Psoas muscle (tissue), 8 donors: Measurements from ENCODE around the gene COPE. TPM values are rescaled to one million over a fixed set of nuclear protein-coding genes. Genes with fewer than 3 reads are reported as not detected.

ENCODE experiments used
- ATAC-seq, 4 donors: fragments of 200-7000 bp; cut with Tn5 transposase; one replicate each; pipeline ENCODE4 v1.9.1; 2020; ENCODE audit warnings: moderate library complexity in 3 of 4, mild to moderate bottlenecking in 2 of 4
- DNase-seq, 2 donors: peaks; one replicate each; pipeline ENCODE4 v3.0.0-alpha.2; 2020
- H3K27ac ChIP-seq: fragments of 200-600 bp; one replicate; pipeline ENCODE4 v1.8.0; 2022
- H3K27me3 ChIP-seq, 3 donors: fragments of 200-600 bp in 1 of 3; one replicate each; pipeline versions ENCODE4 v1.6.1 to v1.8.0; 2013 to 2022; ENCODE audit warnings: low read length in 2 of 3, mild to moderate bottlenecking in 2 of 3, moderate library complexity in 1 of 3; ENCODE audit not compliant: insufficient read depth in 3 of 3
- H3K36me3 ChIP-seq, 2 donors: fragments of 200-600 bp in 1 of 2; one replicate each; pipeline versions ENCODE4 v1.6.1 to v1.8.0; 2013 to 2022; ENCODE audit warnings: low read depth in 1 of 2, mild to moderate bottlenecking in 1 of 2, moderate library complexity in 1 of 2; ENCODE audit not compliant: insufficient read depth in 1 of 2
- H3K4me1 ChIP-seq: fragments of 200-600 bp; one replicate; pipeline ENCODE4 v1.8.0; 2022
- H3K4me3 ChIP-seq: fragments of 200-600 bp; one replicate; pipeline ENCODE4 v1.8.0; 2022; ENCODE audit warnings: mild to moderate bottlenecking
- H3K9me3 ChIP-seq: fragments of 200-600 bp; one replicate; pipeline ENCODE4 v1.8.0; 2022
- WGBS, 3 donors: extraction: QIAGEN DNeasy Blood & Tissue Kit; methylation state at CpG; one replicate each; pipeline versions ENCODE4 v1.1.6 to v1.1.7; 2013; 5-methylcytosine and 5-hydroxymethylcytosine counted together
- intact Hi-C, 2 donors: fragments of 100-400 bp; cut with DNase I; formaldehyde crosslinking; loops; one replicate each; pipeline versions ENCODE4 v1.11.0 to v1.14.2; 2022
- polyA plus RNA-seq, 3 donors: library from polyadenylated mRNA; stranded (reverse); fragments of 200-250 nt; gene quantifications; one replicate each; pipeline ENCODE4 v1.2.3, GENCODE V29; 2013
- total RNA-seq, 4 donors: library from RNA; stranded (reverse); fragmentation: NEBNext Ultra II Directional in 2 of 4; extraction: Animal tissue kit (Norgen Biotek cat#: 25700) in 2 of 4; gene quantifications; one replicate each; pipeline versions ENCODE4 v1.2.1 to v1.2.4, GENCODE V29; 2021 to 2023
- TF ChIP-seq, protein P1 (sequence below): fragments of 200-600 bp; IDR thresholded peaks from one replicate; pipeline ENCODE4 v1.8.0; 2022; ENCODE audit warnings: antibody characterized with exemption
- donor health status: healthy with polysubstance abuse.
- donor health status: DM: no; HTN: no; CAD: no; lungs with moderate emphysema.
- donor health status: Bipolar disorder and iron deficiency.
- donor health status: healthy.
- donor health status: DM: yes; HTN: yes; CAD: no.
- donor health status: DM: no; HTN: no; CAD: no.
- donor health status: DM: no; HTN: no; CAD: no.
- donor health status: DM: yes; HTN: yes; CAD: no.

COPE gene
- total and polyA plus RNA-seq, 7 donors: 91.5 to 173 (median 110) TPM

DNA sequence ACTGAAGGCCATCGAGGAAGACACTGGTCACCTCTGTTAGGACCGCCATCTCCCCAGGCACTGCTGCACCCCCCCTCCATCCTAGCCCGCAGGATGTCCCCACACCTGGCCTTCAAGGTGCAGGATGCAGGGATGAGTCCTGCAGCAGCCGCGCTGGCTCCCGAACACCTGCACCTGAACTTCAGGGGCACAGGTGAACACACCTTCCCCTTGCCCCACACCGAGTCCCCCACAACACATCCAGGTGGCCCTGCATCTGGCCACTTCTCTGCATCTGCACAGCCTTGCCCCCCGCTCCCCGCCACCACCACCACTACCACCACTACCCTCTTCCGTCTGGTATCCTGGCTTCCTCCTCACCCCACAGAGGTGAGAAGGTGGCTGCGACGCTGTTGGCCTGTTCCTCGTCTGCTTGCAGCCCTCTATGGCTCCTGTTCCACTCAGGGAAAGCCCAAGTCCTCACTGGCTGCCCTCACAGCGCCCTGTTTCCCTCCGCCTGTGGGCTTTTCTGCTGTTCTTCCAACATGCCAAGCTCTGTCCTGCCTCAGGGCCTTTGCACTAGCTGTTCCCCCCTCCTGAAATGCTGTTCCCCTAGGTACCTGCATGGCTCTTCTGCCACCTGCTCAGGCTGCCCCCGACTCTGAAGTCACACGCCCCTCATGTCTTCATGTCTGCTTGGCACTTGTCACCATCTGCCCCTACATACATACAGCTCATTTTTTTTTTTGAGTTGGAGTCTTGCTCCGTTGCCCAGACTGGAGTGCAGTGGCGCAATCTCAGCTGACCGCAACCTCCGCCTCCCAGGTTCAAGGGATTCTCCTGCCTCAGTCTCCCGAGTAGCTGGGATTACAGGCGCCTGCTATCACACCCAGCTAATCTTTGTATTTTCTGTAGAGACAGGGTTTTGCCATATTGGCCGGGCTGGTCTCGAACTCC lies 21.8 kb downstream of the COPE start:
- Histone ChIP-seq H3K36me3 (peaks cover 0 to 26% of the 10 kb centered on the region in 2 donors), H3K27ac (peak overlapping the region; percentile 16), H3K27me3 (no peaks in the 10 kb centered on the region), H3K9me3 (no peaks in the 10 kb centered on the region), H3K4me1 (peaks cover 14% of the 10 kb centered on the region), H3K4me3 (no peak overlapping the region)
- WGBS, 3 donors: 94 to 95% (median 94%) methylated on average over 25 of the region's 25 CpGs
- DNase-seq: no peak
- TF ChIP-seq, protein P1, sequence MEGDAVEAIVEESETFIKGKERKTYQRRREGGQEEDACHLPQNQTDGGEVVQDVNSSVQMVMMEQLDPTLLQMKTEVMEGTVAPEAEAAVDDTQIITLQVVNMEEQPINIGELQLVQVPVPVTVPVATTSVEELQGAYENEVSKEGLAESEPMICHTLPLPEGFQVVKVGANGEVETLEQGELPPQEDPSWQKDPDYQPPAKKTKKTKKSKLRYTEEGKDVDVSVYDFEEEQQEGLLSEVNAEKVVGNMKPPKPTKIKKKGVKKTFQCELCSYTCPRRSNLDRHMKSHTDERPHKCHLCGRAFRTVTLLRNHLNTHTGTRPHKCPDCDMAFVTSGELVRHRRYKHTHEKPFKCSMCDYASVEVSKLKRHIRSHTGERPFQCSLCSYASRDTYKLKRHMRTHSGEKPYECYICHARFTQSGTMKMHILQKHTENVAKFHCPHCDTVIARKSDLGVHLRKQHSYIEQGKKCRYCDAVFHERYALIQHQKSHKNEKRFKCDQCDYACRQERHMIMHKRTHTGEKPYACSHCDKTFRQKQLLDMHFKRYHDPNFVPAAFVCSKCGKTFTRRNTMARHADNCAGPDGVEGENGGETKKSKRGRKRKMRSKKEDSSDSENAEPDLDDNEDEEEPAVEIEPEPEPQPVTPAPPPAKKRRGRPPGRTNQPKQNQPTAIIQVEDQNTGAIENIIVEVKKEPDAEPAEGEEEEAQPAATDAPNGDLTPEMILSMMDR: no peak
- intact Hi-C loops: no loop called here
- ATAC-seq: no peak

DNA sequence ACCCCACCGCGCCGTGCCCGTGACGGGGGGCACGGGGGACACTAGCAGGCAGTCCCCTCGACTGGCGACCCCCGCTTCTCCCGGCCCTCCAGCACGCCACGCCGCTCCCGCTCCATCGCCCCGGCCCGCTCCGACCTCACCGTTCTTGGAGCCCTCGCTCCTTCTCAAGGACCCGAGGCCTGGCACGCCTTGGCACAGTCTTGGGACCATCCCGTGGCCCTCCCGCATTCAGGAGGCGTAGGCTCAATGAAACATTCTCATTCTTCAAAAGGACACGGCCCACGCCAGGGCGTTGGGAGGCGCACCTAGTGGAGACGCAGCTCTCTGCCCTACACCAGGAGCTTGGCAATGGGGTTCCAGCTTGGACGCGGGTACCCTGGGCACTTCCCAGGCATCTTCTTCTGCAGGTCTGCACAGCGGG lies 22.8 kb downstream of the COPE start:
- WGBS, 3 donors: 19 to 33% (median 25%) methylated on average over 24 to 33 of the region's 33 CpGs
- intact Hi-C loops: no loop called here
- DNase-seq (no peak), ATAC-seq (no peak)
- Histone ChIP-seq H3K27ac (no peak overlapping the region), H3K27me3 (no peaks in the 10 kb centered on the region), H3K4me3 (peak overlapping the region; percentile 45), H3K4me1 (peaks cover 14% of the 10 kb centered on the region), H3K36me3 (peaks cover 0 to 22% of the 10 kb centered on the region in 2 donors), H3K9me3 (no peaks in the 10 kb centered on the region)
- TF ChIP-seq, protein P1: no peak

DNA sequence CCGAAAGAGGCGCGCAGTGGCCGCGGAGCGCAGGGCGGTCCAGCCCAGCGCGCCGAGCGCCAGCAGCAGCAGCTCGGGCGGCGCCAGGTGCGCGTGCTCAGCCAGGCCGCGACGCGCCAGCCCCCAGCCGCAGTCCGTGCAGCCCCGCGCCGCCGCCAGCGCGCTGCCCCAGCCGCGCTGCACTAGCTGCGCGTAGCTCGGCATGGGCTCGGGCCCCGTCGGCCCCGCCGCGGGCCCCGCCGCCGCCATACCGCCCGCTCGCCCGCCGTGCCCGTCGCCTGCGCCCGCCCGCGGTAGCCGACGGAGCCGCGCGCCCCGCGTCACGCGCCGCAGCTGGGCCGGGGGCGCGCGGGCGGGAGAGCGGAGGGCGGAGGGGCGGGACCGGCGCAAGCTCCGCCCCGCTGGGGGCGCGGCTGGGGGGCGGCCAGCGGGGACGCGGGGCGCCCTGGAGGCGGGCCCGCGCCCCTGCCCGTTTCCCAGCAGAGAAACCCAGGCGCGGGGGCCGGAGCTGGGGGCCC lies 23.3 kb downstream of the COPE start, which contains the start of gene CERS1:
Gene CERS1, minus strand, starts transcription at position 335 of the 518 bp plus-strand sequence. Its CDS starts 86 bp downstream, at position 249.
- peak in 3 of 4 donors; percentile 23 to 48 (median 42) for ATAC-seq
- intact Hi-C loops: loop anchor here in 1 of 2 donors (2.0 kb wide), 1 partner anchor 45 kb away; the partner anchor contains the start of gene HOMER3
- TF ChIP-seq, protein P1: no peak
- no peak for DNase-seq
- peaks cover 14% of the 10 kb centered on the region for H3K4me1 ChIP-seq
- peaks cover 0 to 17% of the 10 kb centered on the region in 2 donors for H3K36me3 ChIP-seq
- H3K27me3 ChIP-seq: no peaks in the 10 kb centered on the region
- peak within 1 kb of the TSS; percentile 50 for H3K27ac ChIP-seq
- H3K9me3 ChIP-seq: no peaks in the 10 kb centered on the region
- peak within 1 kb of the TSS; percentile 66 for H3K4me3 ChIP-seq
- 1 to 2% (median 1%) methylated on average over 40 to 88 of the region's 89 CpGs for WGBS, 3 donors

DNA sequence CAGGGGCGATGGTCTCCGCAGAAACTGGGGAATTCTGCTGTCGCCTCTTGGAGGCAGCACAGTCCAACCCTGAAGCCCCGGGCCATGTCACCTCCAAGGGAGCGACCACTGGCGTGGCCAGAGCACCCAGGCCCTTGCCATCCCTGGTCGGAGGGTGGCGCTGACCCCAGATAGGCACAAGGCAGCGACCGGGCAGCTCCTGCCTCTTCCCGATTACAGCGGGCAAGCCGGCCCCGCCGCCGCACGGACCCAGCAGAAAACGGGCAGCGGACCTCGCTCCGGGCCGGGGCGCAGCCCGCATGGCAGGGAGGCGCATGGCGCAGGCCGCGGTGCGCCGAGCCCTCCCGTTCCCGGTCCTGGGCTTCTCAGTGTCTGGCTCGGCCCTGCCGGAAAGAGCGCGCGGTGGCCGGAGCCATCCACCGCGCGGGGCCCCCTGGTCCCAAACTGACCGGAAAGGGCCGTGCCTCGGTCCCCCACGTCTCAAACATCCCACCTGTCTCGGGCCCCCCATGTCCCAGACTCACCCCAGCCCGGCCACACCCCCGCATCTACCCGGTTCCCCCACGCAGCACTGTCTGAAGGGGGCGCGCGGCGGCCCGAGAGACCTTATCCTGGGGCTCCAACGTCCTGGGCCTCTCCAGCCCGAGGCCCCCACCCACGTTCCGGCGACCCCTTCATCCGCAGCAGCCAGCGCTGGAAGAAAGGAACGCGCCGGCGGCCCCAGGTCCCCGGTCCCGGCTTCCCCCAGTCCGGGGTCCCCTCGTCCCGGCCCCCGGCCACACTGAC lies 24.0 kb downstream of the COPE start:
- Histone ChIP-seq H3K9me3 (no peaks in the 10 kb centered on the region), H3K4me1 (peaks cover 14% of the 10 kb centered on the region), H3K27me3 (no peaks in the 10 kb centered on the region), H3K27ac (peak overlapping the region; percentile 50), H3K4me3 (peak overlapping the region; percentile 66), H3K36me3 (peaks cover 0 to 12% of the 10 kb centered on the region in 2 donors)
- DNase-seq (peak; percentile 57 to 85), ATAC-seq (peak; percentile 76 to 84 (median 82))
- intact Hi-C loops: loop anchor here in 1 of 2 donors (2.0 kb wide), 1 partner anchor 46 kb away; the partner anchor contains the start of gene HOMER3
- 1% methylated on average over 42 to 72 of the region's 72 CpGs for WGBS, 3 donors
- TF ChIP-seq, protein P1: peak; percentile 52
